ENCODE data around the gene SMCO2. TPM values are rescaled to one million over a fixed set of nuclear protein-coding genes. Genes with fewer than 3 reads are reported as not detected.

The SMCO2 gene
- total RNA-seq, 1 experiment from 2014 or later = 0.20 TPM

DNA sequence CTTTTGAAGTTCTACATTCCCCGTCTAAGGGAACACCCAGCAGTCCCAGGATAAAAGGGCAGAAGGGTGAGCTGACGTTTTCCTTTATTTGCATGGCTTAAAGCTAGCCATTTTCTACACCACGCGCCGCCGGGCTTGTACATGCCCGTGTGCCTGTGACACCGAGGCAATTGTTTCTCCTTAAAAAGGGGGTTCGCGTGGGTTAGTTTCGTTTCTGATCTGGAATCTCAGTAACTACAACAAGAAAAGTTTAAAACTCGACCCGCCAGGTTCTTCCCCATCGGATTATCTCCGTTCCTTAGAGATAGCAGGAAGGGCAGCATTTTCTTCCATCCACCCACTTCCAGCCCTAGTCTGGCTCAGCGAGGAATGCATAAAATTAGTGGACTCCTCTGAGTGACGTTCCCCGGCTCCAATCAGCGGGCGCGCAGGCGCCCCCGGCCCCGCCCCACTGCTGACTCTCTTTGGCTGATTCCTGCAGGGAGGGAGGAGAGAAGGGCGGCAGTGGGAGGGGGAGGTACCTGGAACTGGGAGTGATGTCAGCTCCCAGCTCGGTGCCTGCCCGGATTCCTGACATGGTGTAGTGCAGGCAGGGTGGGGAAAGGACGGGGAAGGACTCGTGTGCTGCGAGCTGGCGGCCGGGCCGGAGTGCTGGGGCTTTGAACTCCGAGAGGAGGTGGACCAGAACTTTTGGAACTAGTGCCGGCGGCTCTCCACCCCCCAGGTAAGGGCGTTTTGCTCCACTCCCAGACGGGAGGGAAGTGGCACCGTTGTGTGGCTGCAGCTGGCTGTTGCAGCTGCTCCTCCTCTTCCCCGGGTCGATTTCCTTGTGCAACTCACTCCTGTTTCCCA lies 77.3 kb downstream of the SMCO2 start, which contains the start of gene PPFIBP1:
PPFIBP1 (plus strand) TSS at position 565 of the 852 bp plus-strand sequence. CDS start 109,191 bp downstream, outside the sequence.
- Histone ChIP-seq H4K91ac (ENCODE audit: insufficient read length, low read depth, low read length) (no peak within 1 kb of the TSS), H3T11ph (ENCODE audit: low read length) (peak within 1 kb of the TSS; percentile 78), H4K20me1 (ENCODE audit: control insufficient read depth, insufficient read depth, insufficient read length) (no peaks in the 10 kb centered on the region), H2BK5ac (ENCODE audit: insufficient read length, low read length) (peak within 1 kb of the TSS; percentile 24), H3K4me1 (ENCODE audit: insufficient read depth, low read length) (peaks cover 10% of the 10 kb centered on the region; the same call in 1 of the 2 replicates), H4K8ac (replicated peaks; ENCODE audit: insufficient read length, low read depth, low read length) (no peak within 1 kb of the TSS), H2BK12ac (ENCODE audit: insufficient read length, low read depth, low read length) (no peak within 1 kb of the TSS), H3K56ac (ENCODE audit: insufficient read length, low read depth, low read length) (no peak within 1 kb of the TSS), H3K14ac (ENCODE audit: insufficient read depth, low read length) (peak within 1 kb of the TSS; percentile 95; the same call in 1 of the 2 replicates), H3K18ac (ENCODE audit: insufficient read length, low read depth, low read length) (peak within 1 kb of the TSS; percentile 93), H2AFZ (ENCODE audit: low read length) (peak within 1 kb of the TSS; percentile 61), H3K4me2 (ENCODE audit: insufficient read depth, insufficient read length, low read length) (peak within 1 kb of the TSS; percentile 79), H3K79me2 (ENCODE audit: insufficient read depth, low read length) (0 out of 2 replicates have a peak, but pooled peaks cover 2% of the 10 kb centered on the region), H3K23me2 (ENCODE audit: insufficient read length, low read depth, low read length, poor library complexity, severe bottlenecking) (peaks cover 18% of the 10 kb centered on the region), H3K27ac (ENCODE audit: insufficient read length, low read depth, low read length) (peak within 1 kb of the TSS; percentile 69), H3K9ac (ENCODE audit: extremely low read depth, insufficient read length, low read length) (peak within 1 kb of the TSS; percentile 80), H3K23ac (ENCODE audit: insufficient read length, low read depth, low read length) (no peak within 1 kb of the TSS), H3K79me1 (ENCODE audit: insufficient read depth, low read depth, low read length, poor library complexity, severe bottlenecking) (no peaks in the 10 kb centered on the region), H4K5ac (ENCODE audit: insufficient read length, low read depth, low read length) (peak within 1 kb of the TSS; percentile 69), H2BK20ac (ENCODE audit: low read depth, low read length, poor library complexity, severe bottlenecking) (no peak within 1 kb of the TSS), H3K9me3 (ENCODE audit: control insufficient read depth, low read depth, low read length) (no peaks in the 10 kb centered on the region), H3K27me3 (ENCODE audit: insufficient read depth, low read length) (no peaks in the 10 kb centered on the region), H3K4ac (ENCODE audit: low read depth, low read length) (no peak within 1 kb of the TSS; the same call in 1 of the 2 replicates), H2BK15ac (ENCODE audit: low read depth, low read length) (no peak within 1 kb of the TSS), H2AK5ac (ENCODE audit: insufficient read length, low read length) (no peak within 1 kb of the TSS), H2BK120ac (ENCODE audit: low read depth, low read length, poor library complexity, severe bottlenecking) (peak within 1 kb of the TSS; percentile 74)
- H3K4me3 Mint-ChIP-seq = peak within 1 kb of the TSS; percentile 87 to 91
- H3K36me3 Mint-ChIP-seq (ENCODE audit: insufficient read depth in 1 of 3, low read depth in 3 of 3) = peaks cover 0 to 1% (median 0%) of the 10 kb centered on the region in 3 experiments; a peak in 1 of 7 replicates
- peak; percentile 100 for DNase-seq
- TF ChIP-seq, protein P1, sequence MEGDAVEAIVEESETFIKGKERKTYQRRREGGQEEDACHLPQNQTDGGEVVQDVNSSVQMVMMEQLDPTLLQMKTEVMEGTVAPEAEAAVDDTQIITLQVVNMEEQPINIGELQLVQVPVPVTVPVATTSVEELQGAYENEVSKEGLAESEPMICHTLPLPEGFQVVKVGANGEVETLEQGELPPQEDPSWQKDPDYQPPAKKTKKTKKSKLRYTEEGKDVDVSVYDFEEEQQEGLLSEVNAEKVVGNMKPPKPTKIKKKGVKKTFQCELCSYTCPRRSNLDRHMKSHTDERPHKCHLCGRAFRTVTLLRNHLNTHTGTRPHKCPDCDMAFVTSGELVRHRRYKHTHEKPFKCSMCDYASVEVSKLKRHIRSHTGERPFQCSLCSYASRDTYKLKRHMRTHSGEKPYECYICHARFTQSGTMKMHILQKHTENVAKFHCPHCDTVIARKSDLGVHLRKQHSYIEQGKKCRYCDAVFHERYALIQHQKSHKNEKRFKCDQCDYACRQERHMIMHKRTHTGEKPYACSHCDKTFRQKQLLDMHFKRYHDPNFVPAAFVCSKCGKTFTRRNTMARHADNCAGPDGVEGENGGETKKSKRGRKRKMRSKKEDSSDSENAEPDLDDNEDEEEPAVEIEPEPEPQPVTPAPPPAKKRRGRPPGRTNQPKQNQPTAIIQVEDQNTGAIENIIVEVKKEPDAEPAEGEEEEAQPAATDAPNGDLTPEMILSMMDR (conservative IDR thresholded peaks at IDR 0.05) = peak; percentile 37; the same call in 2 of the 3 replicates
- WGBS (ENCODE audit: extremely low coverage, insufficient read length, low lambda C conversion rate) = no CpG with 5 or more reads among the region's 41 CpGs
- H3K27me3 Mint-ChIP-seq (ENCODE audit: low read depth) = peaks cover 26% of the 10 kb centered on the region
- peak within 1 kb of the TSS; percentile 94 to 99 (median 95) for H3K27ac Mint-ChIP-seq
- no peaks in the 10 kb centered on the region for H3K9me3 Mint-ChIP-seq
- peaks cover 38 to 42% of the 10 kb centered on the region in 2 experiments for H3K4me1 Mint-ChIP-seq
